OCI-LY1 (cell line): ENCODE data around the gene GNAZ.

ENCODE experiments used
- EZH2 ChIP-seq: fragments of 200-600 bp; sonication (generic), shearing (Covaris generic); IDR thresholded peaks from 2 replicates; pipeline ENCODE4 v1.8.0; 2017; ENCODE audit warnings: borderline replicate concordance, mixed run types, mild to moderate bottlenecking, antibody characterized with exemption, low read length, moderate library complexity, mixed read lengths
- TF ChIP-seq, protein P1 (sequence below): fragments of 200-600 bp; sonication (generic), shearing (Covaris generic); IDR thresholded peaks from 2 replicates; pipeline ENCODE4 v1.5.1; 2017; ENCODE audit warnings: mild to moderate bottlenecking, antibody characterized with exemption, low read length, moderate library complexity, mixed read lengths

DNA sequence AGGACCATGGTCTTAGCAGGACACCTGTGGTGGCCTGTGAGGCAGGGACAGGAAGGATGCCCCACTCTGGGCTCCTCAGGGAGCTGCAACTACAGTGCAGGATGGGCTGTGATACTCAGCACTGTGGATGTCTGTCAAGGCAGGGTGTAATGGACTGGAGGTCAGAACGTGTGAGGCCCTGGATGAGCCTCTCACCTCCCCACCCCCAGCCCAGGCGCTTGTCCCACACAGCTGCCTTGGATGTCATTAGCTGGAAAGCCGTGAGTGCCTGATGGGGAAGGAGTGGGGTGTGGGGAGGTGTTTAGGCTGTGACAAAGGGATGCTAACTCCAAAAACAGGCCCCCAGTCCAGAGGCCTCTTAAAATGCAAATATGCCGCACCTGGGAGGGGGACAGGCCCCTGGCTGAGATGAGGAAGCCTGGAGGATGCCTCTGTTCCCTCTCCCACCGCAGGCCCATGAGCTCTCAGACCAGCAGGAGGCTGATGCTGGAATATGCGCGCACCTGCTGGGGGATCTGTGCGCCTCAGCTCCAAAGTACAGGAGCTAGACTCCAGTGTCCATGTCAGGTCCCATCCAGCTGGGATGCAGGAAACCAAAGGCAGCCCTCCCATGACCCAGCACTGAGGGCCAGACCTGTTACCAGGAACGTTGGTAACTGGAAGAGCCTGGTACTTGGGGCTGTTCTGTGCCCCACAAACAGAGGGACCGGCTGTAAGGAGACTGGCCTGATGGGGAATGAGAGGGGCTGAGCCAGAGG, 46.4 kb downstream of the GNAZ start:
- TF ChIP-seq, protein P1, sequence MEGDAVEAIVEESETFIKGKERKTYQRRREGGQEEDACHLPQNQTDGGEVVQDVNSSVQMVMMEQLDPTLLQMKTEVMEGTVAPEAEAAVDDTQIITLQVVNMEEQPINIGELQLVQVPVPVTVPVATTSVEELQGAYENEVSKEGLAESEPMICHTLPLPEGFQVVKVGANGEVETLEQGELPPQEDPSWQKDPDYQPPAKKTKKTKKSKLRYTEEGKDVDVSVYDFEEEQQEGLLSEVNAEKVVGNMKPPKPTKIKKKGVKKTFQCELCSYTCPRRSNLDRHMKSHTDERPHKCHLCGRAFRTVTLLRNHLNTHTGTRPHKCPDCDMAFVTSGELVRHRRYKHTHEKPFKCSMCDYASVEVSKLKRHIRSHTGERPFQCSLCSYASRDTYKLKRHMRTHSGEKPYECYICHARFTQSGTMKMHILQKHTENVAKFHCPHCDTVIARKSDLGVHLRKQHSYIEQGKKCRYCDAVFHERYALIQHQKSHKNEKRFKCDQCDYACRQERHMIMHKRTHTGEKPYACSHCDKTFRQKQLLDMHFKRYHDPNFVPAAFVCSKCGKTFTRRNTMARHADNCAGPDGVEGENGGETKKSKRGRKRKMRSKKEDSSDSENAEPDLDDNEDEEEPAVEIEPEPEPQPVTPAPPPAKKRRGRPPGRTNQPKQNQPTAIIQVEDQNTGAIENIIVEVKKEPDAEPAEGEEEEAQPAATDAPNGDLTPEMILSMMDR: no peak
- no peak for TF ChIP-seq EZH2
